GM19452 (cell line): ENCODE data around the gene CFAP47.
"Not testable (repeated sequence)": the region's sequence is repeated elsewhere in the genome, so short reads cannot be mapped to it uniquely, and the experiment has no call there.

Source experiments
- ATAC-seq: cut with Tn5 transposase; IDR thresholded peaks from one replicate; pipeline ENCODE4 v1.9.1; 2021; ENCODE audit not compliant: unreplicated experiment

CFAP47 gene, protein sequence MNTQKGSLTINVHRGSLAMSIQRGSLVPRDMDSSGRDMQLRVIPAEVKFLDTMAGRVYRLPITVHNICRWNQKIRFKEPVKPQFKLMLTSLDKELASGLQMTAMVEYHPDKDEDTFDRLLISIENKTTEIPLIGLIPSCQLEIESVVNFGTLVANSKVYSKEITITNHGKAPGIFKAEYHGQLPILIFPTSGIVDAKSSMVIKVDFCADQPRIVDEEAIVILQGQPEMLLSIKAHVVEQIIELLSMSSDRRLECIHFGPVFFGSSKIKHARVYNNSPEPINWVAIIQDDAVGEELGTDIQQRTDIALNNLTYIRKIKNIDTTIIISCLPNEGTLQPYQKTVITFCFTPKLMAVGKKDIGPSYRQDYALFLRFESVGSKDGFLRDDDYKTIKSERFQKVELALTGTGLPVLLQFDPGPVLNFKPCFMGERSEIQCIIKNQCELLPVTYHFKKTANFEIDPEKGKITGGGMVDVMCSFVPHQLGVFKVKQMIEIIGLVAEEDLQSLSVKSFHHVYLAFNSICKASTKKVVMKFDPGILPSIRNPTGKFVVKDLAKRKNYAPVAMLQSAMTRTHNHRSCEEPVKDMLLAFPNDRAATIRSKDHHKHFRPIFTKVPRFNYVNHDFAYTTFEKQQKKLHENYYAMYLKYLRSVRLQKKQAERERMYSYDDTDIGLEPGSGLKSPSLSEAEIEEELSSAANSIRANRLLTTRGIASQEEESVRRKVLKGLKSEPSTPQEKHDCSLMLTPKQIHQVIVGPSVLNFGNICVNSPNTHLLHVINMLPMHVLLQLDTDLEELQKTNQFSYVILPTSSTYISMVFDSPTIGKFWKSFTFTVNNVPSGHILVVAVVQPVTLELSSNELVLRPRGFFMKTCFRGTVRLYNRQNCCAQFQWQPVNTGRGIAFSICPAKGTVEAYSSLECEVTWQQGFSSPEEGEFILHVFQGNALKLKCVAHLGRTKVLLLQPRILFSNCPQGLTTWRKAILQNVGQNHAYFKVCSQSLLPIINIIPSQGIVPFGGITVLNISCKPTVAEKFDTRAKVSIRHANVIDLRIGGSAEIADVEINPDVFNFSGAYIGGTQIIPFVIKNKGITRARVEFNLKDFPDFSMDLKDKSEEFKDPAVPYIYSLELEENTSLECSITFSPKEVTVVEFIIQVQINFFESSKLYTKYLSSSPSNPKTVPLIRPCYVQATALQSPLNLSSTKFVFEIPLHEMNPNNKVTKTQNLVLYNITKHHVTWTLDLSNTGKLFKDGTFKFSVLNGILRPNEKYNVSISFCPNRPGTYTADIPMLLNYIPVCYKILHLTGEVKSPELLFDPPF (N-terminal part only)

GRCh38 chrX:35919536-35920309, at the start of gene CFAP47:
TSS of gene CFAP47 (plus strand) at chrX:35919734. CDS start at chrX:35919800, 66 bp downstream.
- ATAC-seq, result no peak

DNA sequence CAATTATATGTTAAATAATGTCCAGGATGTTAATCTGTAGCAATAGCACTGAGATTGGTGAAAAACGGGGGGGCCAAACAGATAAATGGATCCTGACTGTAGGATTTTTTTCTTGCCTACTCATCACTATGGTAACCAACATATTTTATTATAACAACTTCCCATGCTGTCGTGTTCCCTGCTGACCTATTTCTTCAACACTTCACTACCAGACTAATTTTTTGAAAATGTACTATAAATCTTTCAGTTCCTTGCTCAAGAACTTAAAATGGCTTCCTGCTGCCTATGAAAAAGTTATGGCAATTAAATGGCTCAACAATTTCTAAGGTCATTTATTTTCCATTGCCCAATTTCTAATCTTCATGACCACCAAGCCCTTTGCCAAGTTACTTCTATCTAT, 38.9 kb upstream of the CFAP47 start:
- ATAC-seq, result no peak

GRCh38 chrX:35886135-35886534, 33.4 kb upstream of the CFAP47 start:
- no peak for ATAC-seq

DNA sequence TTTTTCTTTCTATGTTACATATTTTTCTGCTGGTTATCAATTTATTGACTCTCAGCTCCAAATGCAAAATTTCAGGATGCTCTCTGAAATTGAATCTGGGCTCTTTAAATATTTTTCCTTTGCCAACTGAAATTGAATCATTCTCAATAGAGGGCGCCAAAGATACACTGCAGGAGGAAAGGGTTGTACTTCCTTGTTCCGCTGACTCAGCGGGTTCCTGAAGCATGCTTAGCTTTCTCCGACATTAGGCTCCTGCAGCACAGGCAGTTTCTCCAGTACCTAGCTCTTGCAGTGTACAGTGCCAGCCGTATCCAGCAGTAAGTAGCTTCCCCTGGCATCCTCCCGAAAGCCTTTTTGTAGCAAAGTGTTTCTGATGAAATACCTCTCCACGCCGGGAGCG, 28.8 kb upstream of the CFAP47 start:
- no peak for ATAC-seq

- not testable (repeated sequence) for ATAC-seq
Measured at GRCh38 chrX:35986816-35987215, 67.3 kb downstream of the CFAP47 start.

DNA sequence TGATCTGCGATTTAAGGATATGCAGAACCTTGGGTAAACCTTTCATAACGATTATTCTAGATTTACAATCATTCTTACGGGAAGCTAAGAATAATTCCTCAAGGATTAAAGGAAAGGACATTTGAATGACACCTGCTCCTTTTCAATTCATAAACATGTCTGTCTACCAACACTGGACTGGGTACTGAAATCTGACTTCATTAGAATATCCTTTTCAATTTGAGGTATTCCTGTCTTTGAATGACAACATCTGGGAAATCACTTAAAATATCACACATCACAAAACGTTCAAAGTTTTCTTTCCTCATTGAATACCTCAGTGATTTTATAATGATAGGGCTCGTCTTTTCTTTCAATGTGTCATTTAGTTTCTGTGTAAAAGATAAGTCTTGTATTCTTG, 87.7 kb downstream of the CFAP47 start:
- ATAC-seq, result no peak

DNA sequence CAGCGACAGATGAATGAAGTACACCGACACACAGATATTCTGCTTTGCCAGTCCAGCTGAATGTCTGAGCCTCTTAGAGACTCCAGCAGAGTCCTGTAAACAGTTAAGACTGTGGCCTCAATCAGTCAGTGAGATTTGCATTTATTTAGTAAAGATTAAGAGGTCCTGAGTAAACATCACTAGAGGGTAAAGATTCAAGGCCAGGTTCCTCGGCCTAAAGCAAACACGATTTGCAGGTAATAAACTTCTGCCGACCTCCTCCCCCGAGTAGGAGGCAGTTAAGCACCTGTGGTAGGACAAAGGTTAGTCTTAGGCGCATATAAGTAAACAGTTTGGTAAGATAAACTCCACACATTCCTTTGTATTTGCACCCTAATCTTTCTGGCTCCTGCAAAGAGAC, 99.6 kb downstream of the CFAP47 start:
- ATAC-seq, result no peak

GRCh38 chrX:36035550-36035949, 116.0 kb downstream of the CFAP47 start:
- no peak for ATAC-seq

GRCh38 chrX:36062778-36063177, 143.2 kb downstream of the CFAP47 start:
- ATAC-seq, result no peak

DNA sequence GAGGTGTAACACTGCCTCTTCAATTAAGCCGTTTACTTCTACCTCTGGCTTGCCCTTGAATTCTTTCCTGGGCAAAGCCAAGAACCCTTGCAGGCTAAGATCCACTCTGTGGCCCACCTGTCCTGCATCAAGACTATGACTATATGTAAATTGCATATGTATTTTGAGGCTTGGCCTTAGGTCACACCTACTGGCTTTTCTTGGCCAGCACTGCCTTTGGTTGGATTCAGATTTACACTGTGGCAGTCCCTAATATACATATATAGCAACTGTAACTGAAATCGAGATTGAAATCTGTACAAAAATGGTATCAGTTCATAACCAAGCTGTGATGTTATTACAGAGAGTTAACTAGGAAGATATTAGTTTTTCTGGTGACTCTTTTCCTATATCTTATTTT, 151.5 kb downstream of the CFAP47 start:
- ATAC-seq, result no peak

- ATAC-seq, result not testable (repeated sequence)
Measured at GRCh38 chrX:36075009-36075408, 155.5 kb downstream of the CFAP47 start.

- ATAC-seq, result no peak
Measured at GRCh38 chrX:36083256-36083655, 163.7 kb downstream of the CFAP47 start.

DNA sequence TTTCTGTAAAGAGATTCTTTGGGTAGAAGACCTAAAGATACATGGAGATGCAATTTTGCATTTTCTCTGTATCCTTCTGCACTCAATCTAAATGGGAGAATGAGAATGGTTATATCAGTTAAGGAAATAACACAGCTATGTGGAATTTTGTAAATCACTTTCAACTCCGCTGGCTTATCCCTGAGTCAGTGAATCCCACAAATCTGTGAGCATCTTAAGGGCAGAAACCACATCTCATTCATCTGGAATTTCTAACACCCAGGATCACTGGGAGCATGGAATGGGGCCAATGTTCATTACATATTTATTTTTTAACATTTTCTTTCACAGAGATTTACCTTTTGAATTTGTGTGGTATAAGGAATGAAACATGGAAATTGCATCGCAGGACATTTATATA, 167.8 kb downstream of the CFAP47 start:
- ATAC-seq, result no peak

- not testable (repeated sequence) for ATAC-seq
Measured at GRCh38 chrX:36088939-36089338, 169.4 kb downstream of the CFAP47 start.

DNA sequence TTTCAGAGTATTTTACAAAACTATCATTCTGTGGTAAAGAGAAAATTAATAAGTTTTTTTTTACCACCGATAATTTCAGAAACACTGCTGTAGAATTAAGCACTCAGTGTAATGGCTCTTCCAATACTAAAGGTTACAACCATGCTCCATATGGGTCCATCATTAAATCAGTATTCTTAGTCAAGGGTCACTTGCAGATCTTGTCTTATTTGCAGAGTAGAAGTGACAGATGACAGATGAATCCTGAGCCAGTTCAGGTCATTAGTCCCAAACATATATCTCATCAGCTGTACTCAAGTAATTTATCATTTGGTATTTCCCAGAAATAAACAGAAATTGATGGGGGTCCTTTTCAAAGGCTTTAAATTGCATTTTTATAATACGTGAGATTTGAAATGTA, 182.9 kb downstream of the CFAP47 start:
- no peak for ATAC-seq

GRCh38 chrX:36116222-36116621, 196.7 kb downstream of the CFAP47 start:
- ATAC-seq, result no peak

GRCh38 chrX:36159254-36159653, 239.7 kb downstream of the CFAP47 start:
- ATAC-seq, result no peak

DNA sequence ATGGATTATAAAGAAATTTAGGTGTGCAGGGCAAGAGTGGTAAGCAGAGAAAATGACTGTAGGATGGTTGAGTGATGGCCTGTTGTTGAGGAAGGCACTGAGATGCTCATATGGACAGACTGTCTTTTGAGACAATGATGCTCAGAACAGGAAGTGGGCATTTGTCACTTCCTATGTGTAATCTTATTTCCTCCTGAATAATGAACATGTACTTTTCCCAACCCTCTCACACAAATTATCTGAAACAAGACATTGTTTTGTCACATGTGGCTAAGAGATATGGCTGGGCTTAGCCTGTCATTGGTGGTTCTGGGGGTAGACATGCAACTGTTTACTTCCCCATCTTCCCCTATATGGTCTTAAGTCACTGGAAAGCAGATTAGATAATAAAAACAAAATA, 240.5 kb downstream of the CFAP47 start:
- ATAC-seq, result no peak

DNA sequence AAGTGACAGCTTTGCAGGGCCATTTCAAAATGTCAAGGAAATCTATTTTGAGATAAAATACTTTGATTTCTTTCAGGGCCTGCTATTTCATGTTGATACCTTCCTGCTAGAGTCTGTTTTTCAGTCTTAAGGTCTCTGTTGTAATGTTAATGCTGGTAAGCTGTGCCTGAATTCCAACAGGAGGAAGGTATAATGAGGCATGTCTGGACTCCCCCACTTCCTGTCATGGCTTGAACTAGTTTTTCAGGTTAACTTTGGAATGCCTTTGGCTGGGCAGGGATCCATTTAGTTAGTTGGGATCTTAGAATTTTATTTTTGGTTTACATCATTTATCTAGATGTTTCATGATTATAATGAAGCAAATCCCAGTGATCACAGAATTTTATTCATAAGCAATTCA, 279.0 kb downstream of the CFAP47 start:
- ATAC-seq, result no peak

- no peak for ATAC-seq
Measured at GRCh38 chrX:36199928-36200327, 280.4 kb downstream of the CFAP47 start.
